Breast epithelium (tissue), 3 donors: ENCODE measurements around the gene PRKN.

Source experiments
- CTCF ChIP-seq, 3 donors: fragments of 450-650 bp; IDR thresholded peaks; one replicate each; pipeline ENCODE4 v1.5.1; 2016 to 2017; ENCODE audit warnings: antibody characterized with exemption in 3 of 3, mild to moderate bottlenecking in 3 of 3, moderate library complexity in 3 of 3
- POLR2AphosphoS5 ChIP-seq, 3 donors: sonication (generic); formaldehyde crosslinking; IDR thresholded peaks; one replicate each; pipeline ENCODE4 v1.6.1; 2017; ENCODE audit warnings: antibody characterized with exemption in 3 of 3

GRCh38 chr6:161817881-161818280 is 909.7 kb downstream of the PRKN start:
- TF ChIP-seq CTCF (IDR thresholded peaks at IDR 0.05) (no peak), POLR2AphosphoS5 (IDR thresholded peaks at IDR 0.05) (no peak)
